Bone marrow (tissue), 2 donors: Measurements from ENCODE around the gene ERC2.

Experiments
- DNase-seq, 2 donors: peaks; one replicate each; lab custom pipeline; 2025; lab: John Stamatoyannopoulos, UW

Gene ERC2

GRCh38 chr3:55746808-55747413, 721.4 kb downstream of the ERC2 start:
- DNase-seq = no peak

- DNase-seq = no peak
Observed at GRCh38 chr3:55742832-55743136, 725.5 kb downstream of the ERC2 start.

GRCh38 chr3:55742022-55742831, 726.0 kb downstream of the ERC2 start:
- DNase-seq = no peak

GRCh38 chr3:55737186-55737585, 731.1 kb downstream of the ERC2 start:
- DNase-seq = no peak

- no peak for DNase-seq
Observed at GRCh38 chr3:55735976-55736375, 732.3 kb downstream of the ERC2 start.

GRCh38 chr3:55731741-55732140, 736.5 kb downstream of the ERC2 start:
- no peak for DNase-seq

- DNase-seq = no peak
Observed at GRCh38 chr3:55729546-55729945, 738.7 kb downstream of the ERC2 start.

- no peak for DNase-seq
Observed at GRCh38 chr3:55728461-55729100, 739.7 kb downstream of the ERC2 start.

GRCh38 chr3:55726501-55726775, 741.8 kb downstream of the ERC2 start:
- no peak for DNase-seq

- DNase-seq = no peak
Observed at GRCh38 chr3:55725681-55726500, 742.4 kb downstream of the ERC2 start.

GRCh38 chr3:55724821-55725220, 743.4 kb downstream of the ERC2 start:
- no peak for DNase-seq

GRCh38 chr3:55724407-55724784, 743.9 kb downstream of the ERC2 start:
- DNase-seq = no peak

- no peak for DNase-seq
Observed at GRCh38 chr3:55723653-55724406, 744.4 kb downstream of the ERC2 start.

GRCh38 chr3:55721716-55722484, 746.4 kb downstream of the ERC2 start:
- no peak for DNase-seq

- no peak for DNase-seq
Observed at GRCh38 chr3:55720614-55721013, 747.7 kb downstream of the ERC2 start.

GRCh38 chr3:55719508-55719907, 748.8 kb downstream of the ERC2 start:
- no peak for DNase-seq

- DNase-seq = no peak
Observed at GRCh38 chr3:55719006-55719405, 749.3 kb downstream of the ERC2 start.

- DNase-seq = no peak
Observed at GRCh38 chr3:55718521-55718921, 749.7 kb downstream of the ERC2 start.

GRCh38 chr3:55718074-55718473, 750.2 kb downstream of the ERC2 start:
- DNase-seq = no peak

GRCh38 chr3:55717481-55717880, 750.8 kb downstream of the ERC2 start:
- no peak for DNase-seq

GRCh38 chr3:55716611-55717225, 751.5 kb downstream of the ERC2 start:
- DNase-seq = no peak
